NCI-H524 (cell line): ENCODE results near the gene TBX15.
A peak's percentile ranks its signal among the peaks of the same experiment; 100 is the strongest.
"Not testable (repeated sequence)": the region's sequence is repeated elsewhere in the genome, so short reads cannot be mapped to it uniquely, and the experiment has no call there.

ENCODE experiments used
- DNase-seq, 2 experiments: peaks; one replicate each; lab custom pipeline; 2025; lab: John Stamatoyannopoulos, UW

The TBX15 gene

GRCh38 chr1:118958937-118959631 is 29.1 kb downstream of the TBX15 start:
- no peak for DNase-seq

GRCh38 chr1:118958140-118958539 is 30.0 kb downstream of the TBX15 start:
- peak in 1 of 2 experiments; percentile 10 for DNase-seq

GRCh38 chr1:118957579-118957978 is 30.6 kb downstream of the TBX15 start:
- not testable (repeated sequence) for DNase-seq

DNA sequence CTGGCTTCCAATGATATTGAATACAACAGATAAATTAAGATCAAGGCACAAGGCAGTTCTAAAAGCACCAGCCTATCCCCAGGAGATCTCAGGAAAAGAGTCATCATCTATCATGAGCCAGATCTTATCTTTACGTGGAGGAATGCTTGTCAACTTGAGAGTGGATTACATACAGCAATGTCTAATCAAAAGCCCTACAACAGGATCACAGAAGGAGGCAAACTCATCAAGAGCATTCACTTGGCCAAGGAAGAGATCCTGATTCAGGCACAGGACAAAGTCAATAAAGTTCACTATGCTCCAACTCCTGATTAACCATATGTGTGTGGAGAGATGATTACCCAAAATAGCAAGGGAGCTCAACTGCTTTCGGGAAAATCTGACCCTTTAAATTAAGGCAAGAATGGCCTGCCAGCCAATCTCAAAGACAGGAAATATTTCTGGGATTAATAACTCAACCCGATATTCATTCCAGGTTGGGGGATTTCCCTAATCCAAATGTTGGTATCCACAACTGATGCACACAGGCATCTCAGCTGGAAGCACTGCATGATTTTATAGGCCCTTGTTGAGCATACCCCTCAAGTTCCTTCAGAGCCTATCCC is 33.7 kb downstream of the TBX15 start:
- DNase-seq = no peak

- DNase-seq = no peak
Observed at GRCh38 chr1:118951270-118951936, 36.7 kb downstream of the TBX15 start.

DNA sequence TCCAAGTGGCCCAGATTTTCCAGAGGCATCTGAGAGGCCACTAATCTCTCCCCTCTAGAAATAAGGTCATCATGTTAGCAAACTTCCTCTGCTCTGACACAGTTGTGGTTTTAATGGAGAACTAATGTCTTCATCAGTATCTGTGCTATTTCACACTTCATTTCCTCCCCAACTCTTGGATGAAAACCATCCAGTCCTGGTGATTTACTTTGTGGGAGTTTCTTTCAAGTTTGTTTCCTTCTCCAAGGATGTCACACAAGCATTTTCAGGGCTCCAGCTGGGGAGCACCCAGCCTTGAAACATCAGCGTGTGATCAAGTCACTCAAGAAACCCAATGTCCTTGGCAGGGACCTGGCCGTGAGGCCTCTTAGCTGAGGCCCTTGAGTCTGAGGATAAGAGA is 38.8 kb downstream of the TBX15 start:
- DNase-seq = no peak

DNA sequence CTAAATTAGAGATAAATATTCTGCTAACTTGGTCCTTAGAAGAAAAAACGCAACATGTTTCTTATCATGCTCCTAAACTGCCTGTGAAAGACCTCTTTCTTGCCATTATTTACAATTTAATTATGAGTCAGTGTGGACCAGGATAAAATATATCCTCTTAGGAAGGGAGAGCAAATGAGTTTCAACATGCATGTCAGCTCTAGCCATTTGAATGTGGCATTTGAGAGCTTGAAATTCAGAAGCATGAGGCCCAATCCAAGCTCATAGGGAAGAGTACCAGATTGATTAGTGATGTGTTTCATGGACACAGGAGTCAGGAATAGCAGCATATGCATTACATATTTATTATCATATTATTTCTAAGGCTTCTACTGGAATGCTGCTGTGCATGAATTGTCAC is 39.3 kb downstream of the TBX15 start:
- DNase-seq = no peak

- DNase-seq = no peak
Observed at GRCh38 chr1:118948351-118948750, 39.8 kb downstream of the TBX15 start.

DNA sequence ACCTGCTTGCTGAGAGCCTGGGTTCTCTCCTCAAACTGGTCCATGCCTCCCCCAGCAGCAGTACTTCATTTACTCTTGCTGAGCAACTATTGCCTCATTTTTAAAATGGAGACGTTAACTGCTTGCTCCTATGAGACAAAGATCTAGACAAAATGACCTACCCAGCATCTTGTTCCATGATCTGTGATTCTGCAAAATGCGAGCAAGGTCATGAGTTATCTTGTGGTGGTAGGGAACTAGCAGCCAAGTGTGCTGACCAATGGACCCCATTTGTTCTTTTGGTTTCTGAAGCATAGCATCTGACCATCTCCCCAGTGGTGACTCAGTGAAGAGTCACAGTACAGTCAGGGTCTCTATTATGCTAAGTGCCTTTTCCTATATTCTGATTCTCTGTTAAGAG is 40.4 kb downstream of the TBX15 start:
- DNase-seq = no peak

DNA sequence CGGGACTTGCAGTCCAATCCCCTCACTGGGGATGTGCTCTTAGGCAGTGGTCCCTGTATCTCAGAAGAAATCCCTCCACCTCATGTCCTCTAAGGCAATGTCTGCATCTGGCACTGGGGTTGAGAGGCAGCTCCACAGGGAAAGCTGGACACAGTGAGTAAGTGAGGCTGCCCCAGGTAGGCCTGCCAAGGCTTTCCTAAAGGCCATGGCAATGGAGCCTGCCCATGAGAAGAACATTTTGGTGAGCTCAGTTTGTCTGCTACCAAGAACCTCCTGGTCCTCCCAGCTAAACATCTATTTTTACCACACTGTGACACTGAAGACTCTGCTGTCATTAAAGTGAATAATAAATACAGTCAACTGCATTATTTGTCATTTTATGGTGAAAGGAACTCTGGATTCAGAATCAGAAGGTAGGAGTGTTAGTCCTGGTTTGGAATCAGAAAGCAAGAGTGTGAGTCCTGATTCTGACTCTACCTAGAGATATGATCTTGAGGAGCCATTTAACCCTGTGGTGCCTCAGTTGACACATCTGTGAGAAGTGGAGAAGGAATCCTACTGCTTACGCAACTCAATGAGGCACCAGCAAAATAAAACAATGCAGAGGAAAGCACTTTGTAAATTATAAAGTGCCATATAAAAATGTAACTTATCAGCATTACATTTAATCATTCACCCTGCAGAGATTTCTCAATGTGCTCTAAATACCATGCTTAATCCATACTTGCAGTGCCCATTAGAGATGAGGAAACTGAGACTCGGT is 41.0 kb downstream of the TBX15 start:
- DNase-seq = no peak

DNA sequence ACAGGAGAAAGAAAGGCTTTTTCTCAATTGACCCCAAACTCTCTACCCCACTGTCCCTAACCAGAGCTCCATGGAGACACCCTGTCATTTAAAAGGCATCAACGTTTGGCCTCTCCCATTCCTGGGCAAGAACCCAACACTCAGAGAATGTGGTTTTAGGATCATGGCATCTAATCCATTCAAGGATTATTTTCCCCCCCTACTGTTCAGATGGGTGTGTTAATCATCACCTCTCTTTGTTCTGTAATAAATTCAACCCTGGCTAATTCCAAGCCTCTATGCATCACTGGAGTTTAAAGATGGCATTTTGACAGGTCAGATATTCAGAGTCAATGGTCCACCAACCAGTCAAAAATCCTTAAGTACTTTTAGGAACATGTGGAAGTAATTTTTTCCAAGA is 42.7 kb downstream of the TBX15 start:
- DNase-seq = peak in 1 of 2 experiments; percentile 43

DNA sequence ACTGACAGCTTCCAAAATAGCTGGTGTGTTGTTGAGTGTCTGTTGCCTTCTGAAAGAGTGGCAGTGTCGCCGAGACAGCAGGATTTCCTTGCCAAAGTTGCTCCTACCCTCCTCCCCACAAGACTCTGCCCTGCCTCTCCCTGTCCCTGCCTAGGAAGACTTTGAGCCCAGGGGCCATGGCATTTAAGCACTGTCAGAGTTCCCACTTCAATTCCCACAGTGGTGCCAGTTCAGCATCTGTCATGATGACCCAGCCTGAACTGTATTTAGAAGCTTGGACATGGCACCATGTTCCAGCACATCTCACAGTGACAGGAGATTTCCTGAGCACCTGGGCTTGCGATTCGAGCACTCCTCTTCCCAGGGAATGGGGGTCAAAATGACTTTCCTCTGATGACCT is 43.6 kb downstream of the TBX15 start:
- no peak for DNase-seq

DNA sequence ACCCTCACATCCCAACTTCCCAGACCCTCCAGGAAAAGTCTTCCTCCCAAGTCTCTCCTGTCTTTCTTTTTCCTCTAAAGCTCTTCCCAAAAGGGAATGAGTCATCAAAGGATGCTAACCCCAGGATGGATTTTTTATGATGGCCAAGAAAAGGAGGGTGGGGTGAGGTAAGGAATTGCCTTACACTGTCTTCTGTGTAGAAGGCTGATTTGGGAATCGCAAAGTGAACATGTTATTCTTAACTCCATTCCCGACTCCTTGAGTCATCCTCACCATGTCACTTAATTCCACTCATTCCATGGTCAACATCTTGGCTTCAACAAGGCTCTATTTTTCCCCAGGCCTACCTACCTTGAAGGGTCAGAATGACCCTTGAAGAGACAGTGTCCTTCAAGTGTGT is 44.0 kb downstream of the TBX15 start:
- DNase-seq = no peak

- DNase-seq = no peak
Observed at GRCh38 chr1:118940957-118941356, 47.2 kb downstream of the TBX15 start.

DNA sequence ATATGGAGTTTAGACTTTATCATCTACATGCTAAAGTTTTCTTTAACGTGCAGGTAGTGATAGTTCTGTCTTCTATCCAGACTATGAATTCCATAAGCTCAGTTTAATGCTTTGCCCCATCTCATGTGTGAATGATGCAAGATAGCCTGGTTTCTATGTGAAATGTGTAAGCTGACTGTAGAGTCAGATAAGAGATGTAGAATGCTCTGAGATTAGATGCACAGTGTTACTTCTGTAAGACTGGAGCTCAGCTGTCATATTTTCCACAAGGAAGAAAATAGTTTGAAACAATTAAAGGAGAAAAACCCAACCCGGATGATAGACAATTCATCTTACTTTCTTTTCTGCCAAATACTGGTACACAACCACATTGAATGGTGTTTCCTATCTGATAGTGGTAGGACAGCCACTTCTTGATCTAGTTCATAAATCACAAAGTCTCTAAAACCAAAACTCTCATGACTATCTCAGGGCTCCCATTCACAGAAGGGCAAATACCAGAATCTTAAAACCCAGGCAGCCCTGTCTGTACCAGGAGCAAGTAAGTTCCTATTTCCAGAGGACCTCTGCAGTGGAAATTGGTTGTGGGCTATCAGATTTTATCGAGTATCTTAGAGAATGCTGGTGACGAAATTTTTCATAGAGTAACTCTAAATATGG is 50.6 kb downstream of the TBX15 start:
- no peak for DNase-seq

- no peak for DNase-seq
Observed at GRCh38 chr1:118934706-118935105, 53.4 kb downstream of the TBX15 start.

GRCh38 chr1:118933051-118933781 is 54.9 kb downstream of the TBX15 start:
- peak; percentile 21 to 65 for DNase-seq

GRCh38 chr1:118931876-118932275 is 56.3 kb downstream of the TBX15 start:
- DNase-seq = peak in 1 of 2 experiments; percentile 47

GRCh38 chr1:118928739-118929554 is 59.2 kb downstream of the TBX15 start:
- no peak for DNase-seq

DNA sequence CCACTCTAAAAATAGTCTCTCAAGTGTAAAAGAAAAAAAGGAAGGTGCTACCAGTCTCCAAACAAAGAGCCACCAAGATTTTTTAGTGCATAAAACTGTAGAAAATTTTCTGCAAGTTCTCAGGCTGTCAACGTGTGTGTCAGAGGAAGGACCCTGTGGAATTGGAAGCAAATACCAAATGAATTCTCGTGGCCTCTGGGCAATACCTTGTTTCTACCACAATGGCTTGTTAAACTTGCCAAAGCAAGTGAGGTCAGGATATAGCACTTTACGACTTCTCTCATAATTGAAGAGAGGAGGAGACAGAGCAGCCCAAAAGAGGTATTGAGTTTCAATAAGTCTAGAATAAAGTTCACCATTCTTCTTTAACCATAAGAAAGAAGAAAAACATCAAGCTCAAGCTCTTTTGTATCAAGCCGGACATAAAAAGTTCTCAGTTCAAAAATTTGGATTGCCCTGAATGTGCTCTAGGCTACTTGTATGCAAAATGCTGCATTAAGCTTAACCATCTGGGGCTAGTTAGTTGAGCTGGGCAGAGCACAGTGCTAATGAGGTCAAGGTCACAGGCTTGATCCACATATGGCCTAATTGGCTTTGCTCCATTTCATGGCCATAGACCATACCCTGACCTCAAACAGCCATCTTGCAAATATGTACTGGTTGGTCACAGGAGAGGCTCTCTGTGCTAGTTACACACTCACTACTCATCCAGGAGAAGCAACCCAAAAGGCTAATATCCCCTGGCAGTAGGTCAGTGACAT is 60.5 kb downstream of the TBX15 start:
- no peak for DNase-seq
